ENCODE data around the gene ANKRD37.

Gene ANKRD37

DNA sequence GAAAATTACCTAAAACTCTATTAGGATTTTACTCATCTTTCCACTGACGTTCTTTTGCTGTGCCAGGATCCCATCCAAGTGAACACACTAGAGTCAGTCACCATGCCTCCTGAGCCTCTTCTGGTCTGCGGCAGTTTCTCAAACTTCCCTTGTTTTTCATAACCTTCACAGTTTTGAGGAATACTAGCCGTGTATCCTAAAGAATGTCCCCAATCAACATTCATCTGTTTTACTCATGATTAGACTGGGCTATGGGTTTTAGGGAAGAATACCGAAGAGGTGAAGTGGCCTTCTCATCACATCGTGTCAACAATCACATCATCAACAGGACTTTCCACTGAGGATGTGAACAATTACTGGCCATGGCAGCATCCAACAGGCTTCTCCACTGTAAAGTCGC is 5.7 kb upstream of the ANKRD37 start:
- no peaks in the 10 kb centered on the region for H3K4me1 ChIP-seq (ENCODE audit: insufficient read depth, insufficient read length)
- H3K9ac ChIP-seq (ENCODE audit: insufficient read length, low read depth), result no peak overlapping the region
- no peaks in the 10 kb centered on the region for H3K36me3 ChIP-seq (ENCODE audit: insufficient read depth, insufficient read length, low read length)
- no peak for DNase-seq (ENCODE audit: low read depth, low spot score)
- H3K27me3 ChIP-seq (ENCODE audit: insufficient read depth, insufficient read length), result no peaks in the 10 kb centered on the region
- H3K9me3 ChIP-seq (ENCODE audit: insufficient read depth, low read length), result no peaks in the 10 kb centered on the region
- no peak overlapping the region for H3K4me3 ChIP-seq (ENCODE audit: insufficient read length, low read depth)
- TF ChIP-seq YY1 (IDR thresholded peaks at IDR 0.05; ENCODE audit: insufficient read depth, insufficient read length) (no peak), ZNF274 (IDR thresholded peaks at IDR 0.05; ENCODE audit: low read depth, low read length) (no peak), SUZ12 (IDR thresholded peaks at IDR 0.05; ENCODE audit: extremely low read depth, insufficient read depth, insufficient read length) (no peak)

DNA sequence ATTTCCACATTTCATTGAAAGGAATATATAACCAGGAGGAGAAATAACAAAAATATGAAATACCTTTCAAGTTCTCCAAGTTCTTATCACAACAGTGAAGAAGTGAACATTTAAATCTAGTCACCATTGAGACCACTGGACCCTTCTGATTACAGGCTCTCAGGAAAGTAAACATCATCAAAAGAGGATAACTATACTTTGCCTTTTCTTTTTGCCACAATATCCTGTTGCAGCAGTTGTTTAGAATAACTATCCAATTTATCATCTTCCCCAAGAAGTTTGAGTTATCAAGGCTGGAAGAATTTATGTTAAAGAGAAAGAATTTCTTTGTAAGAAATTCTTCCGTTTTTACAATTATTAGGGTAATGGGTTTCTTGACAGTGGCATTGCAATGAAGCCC is 4.5 kb upstream of the ANKRD37 start:
- Histone ChIP-seq H3K27me3 (ENCODE audit: insufficient read depth, insufficient read length) (no peaks in the 10 kb centered on the region), H3K36me3 (ENCODE audit: insufficient read depth, insufficient read length, low read length) (no peaks in the 10 kb centered on the region), H3K4me3 (ENCODE audit: insufficient read length, low read depth) (no peak overlapping the region), H3K4me1 (ENCODE audit: insufficient read depth, insufficient read length) (no peaks in the 10 kb centered on the region), H3K9me3 (ENCODE audit: insufficient read depth, low read length) (no peaks in the 10 kb centered on the region), H3K9ac (ENCODE audit: insufficient read length, low read depth) (no peak overlapping the region)
- TF ChIP-seq SUZ12 (IDR thresholded peaks at IDR 0.05; ENCODE audit: extremely low read depth, insufficient read depth, insufficient read length) (no peak), ZNF274 (IDR thresholded peaks at IDR 0.05; ENCODE audit: low read depth, low read length) (no peak), YY1 (IDR thresholded peaks at IDR 0.05; ENCODE audit: insufficient read depth, insufficient read length) (no peak)
- no peak for DNase-seq (ENCODE audit: low read depth, low spot score)

- TF ChIP-seq YY1 (IDR thresholded peaks at IDR 0.05; ENCODE audit: insufficient read depth, insufficient read length) (no peak), ZNF274 (IDR thresholded peaks at IDR 0.05; ENCODE audit: low read depth, low read length) (no peak), SUZ12 (IDR thresholded peaks at IDR 0.05; ENCODE audit: extremely low read depth, insufficient read depth, insufficient read length) (no peak)
- H3K9ac ChIP-seq (ENCODE audit: insufficient read length, low read depth), result no peak overlapping the region
- DNase-seq (ENCODE audit: low read depth, low spot score), result no peak
Observed at GRCh38 chr4:185394568-185395237, 1.9 kb upstream of the ANKRD37 start.

DNA sequence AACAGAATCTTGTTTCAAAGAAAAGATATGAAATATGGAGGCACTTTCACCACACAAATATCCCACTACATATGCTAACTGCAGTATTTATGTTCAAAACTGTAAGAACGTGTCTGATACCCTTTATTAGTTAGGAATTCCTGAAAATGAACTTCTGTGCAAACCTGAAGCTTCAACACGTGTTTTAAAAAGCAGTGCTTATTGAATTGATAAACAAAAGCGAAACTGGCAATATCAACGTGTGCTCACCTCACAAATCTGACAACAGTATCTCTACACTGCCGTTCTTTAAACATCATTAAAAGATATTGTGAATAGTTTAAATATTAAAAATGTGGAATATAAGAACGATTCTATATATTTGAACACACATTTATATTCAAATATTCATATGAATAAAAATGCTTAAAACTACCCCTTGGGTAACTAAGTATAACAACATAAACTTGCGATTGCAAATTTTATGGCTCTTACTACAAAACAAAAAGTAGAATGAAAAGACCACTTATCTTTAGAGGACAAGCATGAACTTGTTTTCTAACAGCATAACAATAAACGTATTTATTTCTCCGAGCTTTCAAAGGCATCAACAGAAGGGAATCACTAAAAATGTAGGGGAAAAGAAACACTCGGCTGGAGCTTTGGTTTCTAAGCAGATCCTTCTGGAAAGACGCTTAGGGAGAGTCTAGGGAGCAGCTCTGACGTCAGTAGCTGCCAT is 1.2 kb upstream of the ANKRD37 start, which contains the start of gene LRP2BP:
Gene LRP2BP (minus strand): TSS at position 687 of the 718 bp plus-strand sequence. CDS start 17,738 bp downstream, outside the sequence.
- peak within 1 kb of the TSS; percentile 54 for H3K4me3 ChIP-seq (ENCODE audit: insufficient read length, low read depth)
- no peaks in the 10 kb centered on the region for H3K4me1 ChIP-seq (ENCODE audit: insufficient read depth, insufficient read length)
- peak within 1 kb of the TSS; percentile 72 for H3K9ac ChIP-seq (ENCODE audit: insufficient read length, low read depth)
- H3K36me3 ChIP-seq (ENCODE audit: insufficient read depth, insufficient read length, low read length), result peaks cover 9% of the 10 kb centered on the region
- DNase-seq (ENCODE audit: low read depth, low spot score), result no peak
- H3K27me3 ChIP-seq (ENCODE audit: insufficient read depth, insufficient read length), result no peaks in the 10 kb centered on the region
- H3K9me3 ChIP-seq (ENCODE audit: insufficient read depth, low read length), result no peaks in the 10 kb centered on the region
- TF ChIP-seq YY1 (IDR thresholded peaks at IDR 0.05; ENCODE audit: insufficient read depth, insufficient read length) (no peak), ZNF274 (IDR thresholded peaks at IDR 0.05; ENCODE audit: low read depth, low read length) (no peak), SUZ12 (IDR thresholded peaks at IDR 0.05; ENCODE audit: extremely low read depth, insufficient read depth, insufficient read length) (no peak)

More at GRCh38 chr4:185394568-185395237, 1.9 kb upstream of the ANKRD37 start:
- Histone ChIP-seq H3K4me1 (ENCODE audit: insufficient read depth, insufficient read length) (no peaks in the 10 kb centered on the region), H3K9me3 (ENCODE audit: insufficient read depth, low read length) (no peaks in the 10 kb centered on the region), H3K4me3 (ENCODE audit: insufficient read length, low read depth) (no peak overlapping the region), H3K36me3 (ENCODE audit: insufficient read depth, insufficient read length, low read length) (peaks cover 4% of the 10 kb centered on the region), H3K27me3 (ENCODE audit: insufficient read depth, insufficient read length) (no peaks in the 10 kb centered on the region)

DNA sequence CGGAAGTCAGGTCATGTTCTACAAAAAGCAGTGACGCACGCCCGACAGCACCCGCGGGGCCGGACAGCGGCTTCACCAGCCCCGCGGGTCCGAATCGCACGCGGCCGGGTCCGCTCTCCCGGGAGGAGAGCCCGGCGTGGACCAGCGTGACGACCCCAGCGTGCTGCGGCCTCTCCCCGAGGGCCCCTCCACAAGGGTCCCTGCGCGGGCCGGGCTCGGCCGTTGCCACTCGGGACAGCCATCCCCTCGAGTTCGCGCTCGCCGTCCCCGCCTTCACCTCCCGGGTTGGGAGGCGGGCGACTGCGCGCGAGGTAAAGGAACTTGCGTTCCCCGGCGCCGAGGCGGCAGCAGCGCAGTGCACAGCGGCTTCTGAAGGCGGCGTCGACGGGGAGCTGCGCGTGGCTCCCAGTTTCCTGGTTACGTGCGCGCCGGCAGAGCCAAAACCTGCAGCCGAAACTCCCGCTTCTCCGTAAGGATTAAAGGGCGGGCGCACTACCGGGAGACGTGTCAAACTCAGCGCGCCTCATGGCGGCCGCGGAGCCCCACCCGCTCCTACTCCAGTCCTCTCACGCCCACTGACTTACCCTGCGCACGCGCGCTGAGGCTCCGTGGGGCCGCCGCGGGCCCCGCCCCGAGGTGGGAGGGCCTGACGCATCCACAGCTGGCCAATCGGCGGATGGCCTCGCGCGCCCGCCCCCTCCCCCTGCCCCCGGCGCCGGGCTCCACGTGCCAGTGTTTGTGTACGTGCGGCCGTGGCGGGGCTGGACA is 501 bp upstream of the ANKRD37 start:
- no peak for TF ChIP-seq SUZ12 (IDR thresholded peaks at IDR 0.05; ENCODE audit: extremely low read depth, insufficient read depth, insufficient read length)
- TF ChIP-seq YY1 (IDR thresholded peaks at IDR 0.05; ENCODE audit: insufficient read depth, insufficient read length), result peak; percentile 71
- TF ChIP-seq ZNF274 (IDR thresholded peaks at IDR 0.05; ENCODE audit: low read depth, low read length), result no peak

DNA sequence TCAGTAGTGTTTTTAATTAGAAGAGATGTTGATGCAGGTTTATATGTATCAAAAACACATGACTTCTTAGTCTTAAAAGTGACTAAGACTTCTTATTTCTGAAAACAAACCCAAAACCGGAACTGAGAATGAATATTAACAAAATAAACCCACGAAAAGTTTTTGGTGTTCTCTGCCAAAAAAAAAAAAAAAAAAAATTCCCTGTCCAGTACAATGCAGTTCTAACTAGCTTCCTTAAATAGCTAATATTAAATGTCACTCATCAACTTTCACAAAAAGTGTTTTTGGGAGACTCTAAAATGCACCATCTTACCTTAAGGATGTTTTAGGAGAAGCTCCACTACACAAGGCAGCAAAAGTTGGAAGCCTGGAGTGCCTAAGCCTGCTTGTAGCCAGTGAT is 2.0 kb downstream of the ANKRD37 start:
- Histone ChIP-seq H3K9me3 (ENCODE audit: insufficient read depth, low read length) (no peaks in the 10 kb centered on the region), H3K36me3 (ENCODE audit: insufficient read depth, insufficient read length, low read length) (peaks cover 22% of the 10 kb centered on the region), H3K4me1 (ENCODE audit: insufficient read depth, insufficient read length) (no peaks in the 10 kb centered on the region), H3K27me3 (ENCODE audit: insufficient read depth, insufficient read length) (no peaks in the 10 kb centered on the region), H3K4me3 (ENCODE audit: insufficient read length, low read depth) (no peak overlapping the region), H3K9ac (ENCODE audit: insufficient read length, low read depth) (no peak overlapping the region)
- DNase-seq (ENCODE audit: low read depth, low spot score), result no peak
- TF ChIP-seq ZNF274 (IDR thresholded peaks at IDR 0.05; ENCODE audit: low read depth, low read length) (no peak), YY1 (IDR thresholded peaks at IDR 0.05; ENCODE audit: insufficient read depth, insufficient read length) (no peak), SUZ12 (IDR thresholded peaks at IDR 0.05; ENCODE audit: extremely low read depth, insufficient read depth, insufficient read length) (no peak)

More for the DNA sequence above, 501 bp upstream of the ANKRD37 start:
- Histone ChIP-seq H3K36me3 (ENCODE audit: insufficient read depth, insufficient read length, low read length) (peaks cover 12% of the 10 kb centered on the region), H3K9me3 (ENCODE audit: insufficient read depth, low read length) (no peaks in the 10 kb centered on the region), H3K9ac (ENCODE audit: insufficient read length, low read depth) (peak overlapping the region; percentile 72), H3K4me1 (ENCODE audit: insufficient read depth, insufficient read length) (no peaks in the 10 kb centered on the region), H3K4me3 (ENCODE audit: insufficient read length, low read depth) (peak overlapping the region; percentile 54), H3K27me3 (ENCODE audit: insufficient read depth, insufficient read length) (no peaks in the 10 kb centered on the region)
- peak; percentile 75 for DNase-seq (ENCODE audit: low read depth, low spot score)
